ENCODE measurements around the gene MSL2.
A peak's percentile ranks its signal among the peaks of the same experiment; 100 is the strongest.
"Not testable (repeated sequence)": the region's sequence is repeated elsewhere in the genome, so short reads cannot be mapped to it uniquely, and the experiment has no call there.

MSL2 gene

GRCh38 chr3:136189859-136190617, 6.1 kb downstream of the MSL2 start:
- peaks cover 50% of the 10 kb centered on the region for H3K4me1 ChIP-seq (ENCODE audit: control insufficient read depth, insufficient read depth, low read length)
- no peak for DNase-seq (ENCODE audit: low read depth)
- H3K4me3 ChIP-seq (ENCODE audit: low read length), result no peak overlapping the region
- H3K9ac ChIP-seq (ENCODE audit: low read length), result no peak overlapping the region
- H3K27me3 ChIP-seq (replicated peaks; ENCODE audit: control insufficient read depth, insufficient read depth, low read length), result no peaks in the 10 kb centered on the region
- no peaks in the 10 kb centered on the region for H3K36me3 ChIP-seq (ENCODE audit: control insufficient read depth, insufficient read depth, low read length, severe bottlenecking)
- H3K9me3 ChIP-seq (ENCODE audit: control insufficient read depth, low read length), result no peaks in the 10 kb centered on the region

- Histone ChIP-seq H3K4me3 (ENCODE audit: low read length) (no peak overlapping the region), H3K9ac (ENCODE audit: low read length) (no peak overlapping the region), H3K9me3 (ENCODE audit: control insufficient read depth, low read length) (no peaks in the 10 kb centered on the region), H3K27me3 (replicated peaks; ENCODE audit: control insufficient read depth, insufficient read depth, low read length) (no peaks in the 10 kb centered on the region), H3K4me1 (ENCODE audit: control insufficient read depth, insufficient read depth, low read length) (peaks cover 53% of the 10 kb centered on the region), H3K36me3 (ENCODE audit: control insufficient read depth, insufficient read depth, low read length, severe bottlenecking) (no peaks in the 10 kb centered on the region)
- DNase-seq (ENCODE audit: low read depth), result no peak
Observed at GRCh38 chr3:136189043-136189442, 7.1 kb downstream of the MSL2 start.

- no peak overlapping the region for H3K9ac ChIP-seq (ENCODE audit: low read length)
- H3K9me3 ChIP-seq (ENCODE audit: control insufficient read depth, low read length), result no peaks in the 10 kb centered on the region
- H3K4me1 ChIP-seq (ENCODE audit: control insufficient read depth, insufficient read depth, low read length), result peaks cover 53% of the 10 kb centered on the region
- H3K27me3 ChIP-seq (replicated peaks; ENCODE audit: control insufficient read depth, insufficient read depth, low read length), result no peaks in the 10 kb centered on the region
- no peaks in the 10 kb centered on the region for H3K36me3 ChIP-seq (ENCODE audit: control insufficient read depth, insufficient read depth, low read length, severe bottlenecking)
- DNase-seq (ENCODE audit: low read depth), result no peak
- H3K4me3 ChIP-seq (ENCODE audit: low read length), result no peak overlapping the region
Observed at GRCh38 chr3:136187868-136188267, 8.3 kb downstream of the MSL2 start.

GRCh38 chr3:136186846-136187245, 9.3 kb downstream of the MSL2 start:
- no peak for DNase-seq (ENCODE audit: low read depth)
- Histone ChIP-seq H3K9me3 (ENCODE audit: control insufficient read depth, low read length) (no peaks in the 10 kb centered on the region), H3K9ac (ENCODE audit: low read length) (no peak overlapping the region), H3K4me3 (ENCODE audit: low read length) (no peak overlapping the region), H3K36me3 (ENCODE audit: control insufficient read depth, insufficient read depth, low read length, severe bottlenecking) (no peaks in the 10 kb centered on the region), H3K4me1 (ENCODE audit: control insufficient read depth, insufficient read depth, low read length) (peaks cover 43% of the 10 kb centered on the region), H3K27me3 (replicated peaks; ENCODE audit: control insufficient read depth, insufficient read depth, low read length) (no peaks in the 10 kb centered on the region)

GRCh38 chr3:136186344-136186743, 9.8 kb downstream of the MSL2 start:
- Histone ChIP-seq H3K4me3 (ENCODE audit: low read length) (no peak overlapping the region), H3K27me3 (replicated peaks; ENCODE audit: control insufficient read depth, insufficient read depth, low read length) (no peaks in the 10 kb centered on the region), H3K9me3 (ENCODE audit: control insufficient read depth, low read length) (no peaks in the 10 kb centered on the region), H3K4me1 (ENCODE audit: control insufficient read depth, insufficient read depth, low read length) (peaks cover 40% of the 10 kb centered on the region), H3K9ac (ENCODE audit: low read length) (no peak overlapping the region), H3K36me3 (ENCODE audit: control insufficient read depth, insufficient read depth, low read length, severe bottlenecking) (no peaks in the 10 kb centered on the region)
- DNase-seq (ENCODE audit: low read depth), result no peak

- H3K4me3 ChIP-seq (ENCODE audit: low read length), result no peak overlapping the region
- H3K27me3 ChIP-seq (replicated peaks; ENCODE audit: control insufficient read depth, insufficient read depth, low read length), result no peaks in the 10 kb centered on the region
- peaks cover 27% of the 10 kb centered on the region for H3K4me1 ChIP-seq (ENCODE audit: control insufficient read depth, insufficient read depth, low read length)
- DNase-seq (ENCODE audit: low read depth), result peak; percentile 43
- no peaks in the 10 kb centered on the region for H3K9me3 ChIP-seq (ENCODE audit: control insufficient read depth, low read length)
- no peaks in the 10 kb centered on the region for H3K36me3 ChIP-seq (ENCODE audit: control insufficient read depth, insufficient read depth, low read length, severe bottlenecking)
- no peak overlapping the region for H3K9ac ChIP-seq (ENCODE audit: low read length)
Observed at GRCh38 chr3:136184703-136185102, 11.4 kb downstream of the MSL2 start.

GRCh38 chr3:136181741-136182140, 14.4 kb downstream of the MSL2 start:
- Histone ChIP-seq H3K9me3 (ENCODE audit: control insufficient read depth, low read length) (no peaks in the 10 kb centered on the region), H3K9ac (ENCODE audit: low read length) (no peak overlapping the region), H3K4me3 (ENCODE audit: low read length) (no peak overlapping the region), H3K4me1 (ENCODE audit: control insufficient read depth, insufficient read depth, low read length) (peaks cover 22% of the 10 kb centered on the region), H3K36me3 (ENCODE audit: control insufficient read depth, insufficient read depth, low read length, severe bottlenecking) (no peaks in the 10 kb centered on the region), H3K27me3 (replicated peaks; ENCODE audit: control insufficient read depth, insufficient read depth, low read length) (no peaks in the 10 kb centered on the region)
- no peak for DNase-seq (ENCODE audit: low read depth)

GRCh38 chr3:136177876-136178275, 18.3 kb downstream of the MSL2 start:
- Histone ChIP-seq H3K4me3 (ENCODE audit: low read length) (no peak overlapping the region), H3K4me1 (ENCODE audit: control insufficient read depth, insufficient read depth, low read length) (peaks cover 3% of the 10 kb centered on the region), H3K9ac (ENCODE audit: low read length) (no peak overlapping the region), H3K9me3 (ENCODE audit: control insufficient read depth, low read length) (no peaks in the 10 kb centered on the region), H3K27me3 (replicated peaks; ENCODE audit: control insufficient read depth, insufficient read depth, low read length) (no peaks in the 10 kb centered on the region), H3K36me3 (ENCODE audit: control insufficient read depth, insufficient read depth, low read length, severe bottlenecking) (no peaks in the 10 kb centered on the region)
- DNase-seq (ENCODE audit: low read depth), result no peak

GRCh38 chr3:136173939-136174490, 22.1 kb downstream of the MSL2 start:
- H3K4me1 ChIP-seq (ENCODE audit: control insufficient read depth, insufficient read depth, low read length), result no peaks in the 10 kb centered on the region
- H3K27me3 ChIP-seq (replicated peaks; ENCODE audit: control insufficient read depth, insufficient read depth, low read length), result no peaks in the 10 kb centered on the region
- no peak for DNase-seq (ENCODE audit: low read depth)
- H3K36me3 ChIP-seq (ENCODE audit: control insufficient read depth, insufficient read depth, low read length, severe bottlenecking), result no peaks in the 10 kb centered on the region
- H3K9me3 ChIP-seq (ENCODE audit: control insufficient read depth, low read length), result no peaks in the 10 kb centered on the region
- H3K4me3 ChIP-seq (ENCODE audit: low read length), result no peak overlapping the region
- no peak overlapping the region for H3K9ac ChIP-seq (ENCODE audit: low read length)

GRCh38 chr3:136171097-136171542, 25.0 kb downstream of the MSL2 start:
- no peak overlapping the region for H3K4me3 ChIP-seq (ENCODE audit: low read length)
- DNase-seq (ENCODE audit: low read depth), result no peak
- H3K9ac ChIP-seq (ENCODE audit: low read length), result no peak overlapping the region

GRCh38 chr3:136168236-136168635, 27.9 kb downstream of the MSL2 start:
- not testable (repeated sequence) for H3K4me1 ChIP-seq (ENCODE audit: control insufficient read depth, insufficient read depth, low read length); DNase-seq (ENCODE audit: low read depth); H3K9ac ChIP-seq (ENCODE audit: low read length); H3K27me3 ChIP-seq (replicated peaks; ENCODE audit: control insufficient read depth, insufficient read depth, low read length); H3K4me3 ChIP-seq (ENCODE audit: low read length); H3K9me3 ChIP-seq (ENCODE audit: control insufficient read depth, low read length); H3K36me3 ChIP-seq (ENCODE audit: control insufficient read depth, insufficient read depth, low read length, severe bottlenecking)

More at GRCh38 chr3:136171097-136171542, 25.0 kb downstream of the MSL2 start:
- Histone ChIP-seq H3K4me1 (ENCODE audit: control insufficient read depth, insufficient read depth, low read length) (no peaks in the 10 kb centered on the region), H3K27me3 (replicated peaks; ENCODE audit: control insufficient read depth, insufficient read depth, low read length) (no peaks in the 10 kb centered on the region), H3K9me3 (ENCODE audit: control insufficient read depth, low read length) (no peaks in the 10 kb centered on the region), H3K36me3 (ENCODE audit: control insufficient read depth, insufficient read depth, low read length, severe bottlenecking) (no peaks in the 10 kb centered on the region)

All from adipocyte (in vitro differentiated cells).